Activated CD4-positive, alpha-beta T cell treated with anti-CD3 and anti-CD28 coated beads, Interleukin-2, amount 10 ng/mL, durations not matched to agents 24 days and 14 days (primary cell): ENCODE measurements around the gene CERCAM. TPM values are rescaled to one million over a fixed set of nuclear protein-coding genes. Genes with fewer than 3 reads are reported as not detected.

Source experiments
- DNase-seq: peaks from one replicate; pipeline ENCODE4 v3.0.0; 2022
- H3K27ac Mint-ChIP-seq: one replicate; pipeline ENCODE4 v1.8.0; 2022; ENCODE audit warnings: mild to moderate bottlenecking, mixed read lengths
- H3K27me3 Mint-ChIP-seq: one replicate; pipeline ENCODE4 v1.8.0; 2022; ENCODE audit warnings: mixed read lengths
- H3K36me3 Mint-ChIP-seq: one replicate; pipeline ENCODE4 v1.8.0; 2022; ENCODE audit warnings: low read depth, mild to moderate bottlenecking, mixed read lengths
- H3K4me1 Mint-ChIP-seq: one replicate; pipeline ENCODE4 v1.8.0; 2021; ENCODE audit warnings: mixed read lengths
- H3K4me3 Mint-ChIP-seq: one replicate; pipeline ENCODE4 v1.8.0; 2022; ENCODE audit warnings: mild to moderate bottlenecking, moderate library complexity, mixed read lengths
- H3K9me3 Mint-ChIP-seq: one replicate; pipeline ENCODE4 v1.8.0; 2021; ENCODE audit warnings: mixed read lengths
- intact Hi-C: fragments of 100-400 bp; cut with micrococcal nuclease; formaldehyde crosslinking; loops from one replicate; pipeline ENCODE4 v1.15.1; 2023
- total RNA-seq: library from RNA; stranded (reverse); gene quantifications from 2 replicates; pipeline ENCODE4 v1.2.3, GENCODE V29; 2022

Gene CERCAM, protein sequence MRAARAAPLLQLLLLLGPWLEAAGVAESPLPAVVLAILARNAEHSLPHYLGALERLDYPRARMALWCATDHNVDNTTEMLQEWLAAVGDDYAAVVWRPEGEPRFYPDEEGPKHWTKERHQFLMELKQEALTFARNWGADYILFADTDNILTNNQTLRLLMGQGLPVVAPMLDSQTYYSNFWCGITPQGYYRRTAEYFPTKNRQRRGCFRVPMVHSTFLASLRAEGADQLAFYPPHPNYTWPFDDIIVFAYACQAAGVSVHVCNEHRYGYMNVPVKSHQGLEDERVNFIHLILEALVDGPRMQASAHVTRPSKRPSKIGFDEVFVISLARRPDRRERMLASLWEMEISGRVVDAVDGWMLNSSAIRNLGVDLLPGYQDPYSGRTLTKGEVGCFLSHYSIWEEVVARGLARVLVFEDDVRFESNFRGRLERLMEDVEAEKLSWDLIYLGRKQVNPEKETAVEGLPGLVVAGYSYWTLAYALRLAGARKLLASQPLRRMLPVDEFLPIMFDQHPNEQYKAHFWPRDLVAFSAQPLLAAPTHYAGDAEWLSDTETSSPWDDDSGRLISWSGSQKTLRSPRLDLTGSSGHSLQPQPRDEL
- 1.3 and 1.6 TPM in 2 replicates for total RNA-seq

DNA sequence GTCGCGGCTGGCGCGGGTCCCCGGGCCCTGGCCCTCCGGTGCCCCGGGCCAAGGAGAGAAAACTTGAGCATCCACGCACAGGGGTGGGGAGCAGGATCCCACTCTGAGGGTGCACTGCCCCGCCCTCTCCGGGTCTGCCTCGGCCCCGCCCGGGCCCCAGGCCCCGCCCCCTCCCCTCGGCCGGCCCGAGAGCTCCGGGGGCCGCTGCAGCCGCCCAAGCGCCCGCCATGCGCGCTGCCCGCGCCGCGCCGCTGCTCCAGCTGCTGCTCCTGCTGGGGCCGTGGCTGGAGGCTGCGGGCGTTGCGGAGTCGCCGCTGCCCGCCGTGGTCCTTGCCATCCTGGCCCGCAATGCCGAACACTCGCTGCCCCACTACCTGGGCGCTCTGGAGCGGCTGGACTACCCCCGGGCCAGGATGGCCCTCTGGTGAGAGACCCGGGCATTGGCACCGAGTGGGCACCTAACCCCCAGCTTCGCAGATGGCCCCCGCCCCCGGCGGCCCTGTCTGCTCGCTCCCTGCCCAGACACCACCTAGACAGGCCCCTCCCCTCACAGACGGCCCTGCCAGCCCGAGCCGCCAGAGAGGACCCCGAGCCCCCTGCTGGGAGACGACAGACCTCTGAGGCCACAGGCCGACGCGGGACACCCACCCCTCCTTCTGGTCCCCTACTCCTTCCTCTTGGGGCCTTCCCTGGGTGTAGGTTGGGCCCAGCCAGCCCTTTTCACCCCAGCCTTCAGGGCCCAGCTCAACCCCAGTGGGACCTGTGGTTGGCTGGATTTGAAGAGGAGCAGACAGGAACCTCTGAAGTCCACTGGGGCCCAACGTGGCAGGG is at the start of gene CERCAM:
Gene CERCAM, plus strand, starts transcription at position 207 of the 831 bp plus-strand sequence. Its CDS starts 21 bp downstream, at position 228.
- H3K27ac Mint-ChIP-seq, result peak within 1 kb of the TSS; percentile 20
- peaks cover 12% of the 10 kb centered on the region for H3K4me1 Mint-ChIP-seq
- intact Hi-C loops, result loop anchor here (1.0 kb wide), 1 partner anchor 50 kb away; the partner anchor contains the start of gene URM1
- peak within 1 kb of the TSS; percentile 81 for H3K4me3 Mint-ChIP-seq
- peaks cover 37% of the 10 kb centered on the region for H3K27me3 Mint-ChIP-seq
- DNase-seq, result peak; percentile 81
- H3K9me3 Mint-ChIP-seq, result no peaks in the 10 kb centered on the region
- no peaks in the 10 kb centered on the region for H3K36me3 Mint-ChIP-seq

DNA sequence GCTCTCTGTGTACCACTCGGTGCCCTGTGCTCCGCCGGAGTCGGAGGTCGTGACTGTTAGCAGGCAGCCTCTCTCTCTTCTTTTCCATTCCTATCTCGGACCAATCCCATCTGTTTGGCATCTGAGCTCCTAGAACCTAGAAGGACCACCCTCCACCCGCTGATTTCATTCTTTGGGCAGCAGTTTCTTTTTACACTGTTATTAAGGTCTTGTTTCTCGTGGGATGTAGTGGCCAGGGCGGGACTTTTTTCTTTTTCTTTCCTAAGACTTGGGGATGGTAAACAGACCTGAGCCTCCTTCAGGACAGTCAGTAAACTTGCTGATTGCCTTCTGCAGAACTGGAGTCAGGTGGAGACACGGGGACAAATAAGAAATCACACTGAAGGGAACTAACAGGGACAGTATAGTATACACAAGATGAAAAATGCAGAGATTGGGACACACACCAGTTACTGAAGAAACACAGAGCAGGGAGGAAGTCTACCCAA is 49.0 kb upstream of the CERCAM start:
- Mint-ChIP-seq H3K4me1 (peaks cover 29% of the 10 kb centered on the region), H3K27me3 (no peaks in the 10 kb centered on the region), H3K36me3 (peaks cover 22% of the 10 kb centered on the region), H3K27ac (peak overlapping the region; percentile 93), H3K4me3 (peak overlapping the region; percentile 99), H3K9me3 (no peaks in the 10 kb centered on the region)
- peak; percentile 61 for DNase-seq
- intact Hi-C loops, result loop anchor here (1.0 to 5.0 kb wide), 8 partner anchors 9 to 511 kb away; partner anchors contain the start of genes BBLN, CERCAM, COQ4 and KYAT1

DNA sequence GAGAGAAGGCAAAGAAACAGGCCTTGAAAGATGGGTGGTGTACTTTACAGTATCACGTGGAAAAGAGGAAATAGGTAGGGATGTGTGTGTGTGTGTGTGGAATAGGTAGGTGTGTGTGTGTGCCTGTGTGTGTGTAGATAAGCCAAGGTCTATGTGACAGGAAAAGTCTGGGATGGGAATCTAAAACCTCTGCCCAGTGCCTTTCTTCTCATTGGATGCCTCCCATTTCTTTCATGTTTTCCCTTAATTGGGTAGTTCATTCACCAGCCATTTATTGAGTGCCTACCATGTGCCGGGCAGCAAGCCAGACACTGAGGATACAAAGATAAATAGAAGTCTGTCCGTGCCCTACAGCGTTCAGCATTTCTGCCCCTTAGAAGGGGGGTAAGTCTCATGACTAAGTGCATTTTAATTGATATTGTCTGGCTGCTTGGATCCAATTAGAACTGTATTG is 48.4 kb upstream of the CERCAM start:
- H3K4me3 Mint-ChIP-seq, result peak overlapping the region; percentile 99

DNA sequence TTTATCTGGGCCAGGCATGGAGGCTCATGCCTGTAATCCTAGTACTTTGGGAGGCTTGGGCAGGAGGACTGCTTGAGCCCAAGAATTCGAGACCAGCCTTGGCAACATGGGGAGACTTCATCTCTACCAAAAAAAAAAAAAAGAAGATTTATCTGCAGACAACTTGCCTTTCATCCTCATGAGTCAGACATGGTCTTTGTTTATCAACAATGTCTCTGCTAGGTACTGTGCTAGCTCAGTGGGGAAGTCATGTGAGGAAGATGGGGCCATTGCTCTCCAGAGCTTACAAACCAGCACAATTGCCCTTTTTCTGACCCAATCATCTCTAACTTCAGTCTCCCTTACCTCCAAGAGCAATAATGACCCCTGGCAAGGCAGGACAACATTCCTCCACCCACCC is 47.9 kb upstream of the CERCAM start:
- H3K4me1 Mint-ChIP-seq, result peaks cover 29% of the 10 kb centered on the region
- intact Hi-C loops, result loop anchor here (5.0 kb wide), 2 partner anchors 180 to 510 kb away; partner anchors contain the start of genes KYAT1, LRRC8A and SPTAN1
- no peaks in the 10 kb centered on the region for H3K9me3 Mint-ChIP-seq
- H3K36me3 Mint-ChIP-seq, result peaks cover 24% of the 10 kb centered on the region
- H3K27ac Mint-ChIP-seq, result peak overlapping the region; percentile 93
- no peaks in the 10 kb centered on the region for H3K27me3 Mint-ChIP-seq
- no peak for DNase-seq
- H3K4me3 Mint-ChIP-seq, result peak overlapping the region; percentile 99

More for the DNA sequence above, 48.4 kb upstream of the CERCAM start:
- DNase-seq, result no peak
- intact Hi-C loops, result loop anchor here (5.0 kb wide), 2 partner anchors 180 to 510 kb away; partner anchors contain the start of genes KYAT1, LRRC8A and SPTAN1
- H3K27ac Mint-ChIP-seq, result peak overlapping the region; percentile 93
- no peaks in the 10 kb centered on the region for H3K27me3 Mint-ChIP-seq
- H3K4me1 Mint-ChIP-seq, result peaks cover 29% of the 10 kb centered on the region
- no peaks in the 10 kb centered on the region for H3K9me3 Mint-ChIP-seq
- H3K36me3 Mint-ChIP-seq, result peaks cover 24% of the 10 kb centered on the region

DNA sequence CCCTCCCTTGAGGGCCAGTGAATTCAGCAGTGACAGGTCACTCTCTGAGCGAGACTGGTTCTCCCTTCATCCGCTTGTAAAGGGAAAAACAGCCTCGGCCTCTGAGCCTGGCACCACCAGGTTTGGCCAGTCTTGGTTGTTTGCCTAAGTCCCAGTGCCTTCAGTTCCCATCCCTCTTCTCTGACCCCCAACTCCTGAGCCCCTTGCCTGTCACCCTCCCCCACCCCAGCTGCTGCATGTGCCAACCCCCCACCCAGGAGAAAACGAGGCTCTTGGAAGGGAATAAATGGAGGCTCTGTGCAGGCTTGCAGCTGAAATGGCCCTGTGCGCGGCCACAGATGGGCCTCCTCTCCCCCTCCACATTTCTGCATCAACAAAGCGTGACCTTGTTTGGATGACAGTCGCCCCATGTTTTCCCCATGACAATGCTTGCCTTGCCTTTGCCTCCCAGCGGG is 46.4 kb upstream of the CERCAM start:
- H3K36me3 Mint-ChIP-seq, result peaks cover 29% of the 10 kb centered on the region
- no peak overlapping the region for H3K27ac Mint-ChIP-seq
- intact Hi-C loops, result loop anchor here (5.0 kb wide), 2 partner anchors 178 to 508 kb away; partner anchors contain the start of genes KYAT1, LRRC8A and SPTAN1
- DNase-seq, result no peak
- no peak overlapping the region for H3K4me3 Mint-ChIP-seq
- peaks cover 29% of the 10 kb centered on the region for H3K4me1 Mint-ChIP-seq
- H3K27me3 Mint-ChIP-seq, result no peaks in the 10 kb centered on the region
- H3K9me3 Mint-ChIP-seq, result no peaks in the 10 kb centered on the region

DNA sequence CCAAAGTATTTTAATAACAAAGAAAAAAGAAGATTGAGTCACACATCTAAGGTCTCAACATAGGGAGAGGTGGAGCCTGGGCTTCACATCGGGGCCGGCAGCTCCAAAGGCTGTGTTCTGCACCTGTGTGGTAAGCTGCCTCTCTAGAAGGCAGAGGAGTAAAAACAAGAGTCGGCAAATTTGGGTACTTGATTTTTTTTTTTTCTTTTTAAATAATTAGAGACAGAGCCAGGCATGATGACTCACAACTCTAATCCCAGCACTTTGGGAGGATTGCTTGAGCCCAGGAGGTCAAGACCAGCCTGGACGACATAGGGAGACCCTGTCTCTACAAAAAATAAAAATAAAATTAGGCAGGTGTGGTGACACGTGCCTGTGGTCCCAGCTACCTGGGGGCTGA is 44.8 kb upstream of the CERCAM start:
- Mint-ChIP-seq H3K27me3 (no peaks in the 10 kb centered on the region), H3K36me3 (peaks cover 33% of the 10 kb centered on the region), H3K4me3 (no peak overlapping the region), H3K9me3 (no peaks in the 10 kb centered on the region), H3K4me1 (peaks cover 22% of the 10 kb centered on the region), H3K27ac (no peak overlapping the region)
- intact Hi-C loops, result no loop called here
- DNase-seq, result no peak

DNA sequence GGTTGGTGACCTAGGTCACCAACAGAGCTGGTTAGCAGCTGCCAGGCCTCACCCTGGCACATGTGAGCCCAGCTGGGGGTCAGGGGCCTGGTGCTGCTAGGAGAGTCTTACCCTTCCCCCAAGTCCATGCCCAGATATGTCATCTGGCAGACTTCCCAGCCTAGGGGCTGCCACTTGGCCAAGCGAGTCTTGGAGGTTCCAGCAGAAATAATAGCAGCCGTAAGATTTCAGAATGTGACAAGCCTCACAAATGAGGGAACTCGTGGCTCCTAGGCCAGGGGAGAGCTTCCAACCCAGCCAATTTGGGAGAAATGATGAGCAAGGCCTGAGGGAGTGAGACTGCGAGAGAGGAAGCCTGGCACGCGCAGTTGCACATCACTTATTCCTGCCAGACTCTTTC is 38.4 kb upstream of the CERCAM start:
- no peak for DNase-seq
- intact Hi-C loops, result no loop called here
- no peaks in the 10 kb centered on the region for H3K9me3 Mint-ChIP-seq
- H3K4me1 Mint-ChIP-seq, result no peaks in the 10 kb centered on the region
- H3K27me3 Mint-ChIP-seq, result no peaks in the 10 kb centered on the region
- peaks cover 14% of the 10 kb centered on the region for H3K36me3 Mint-ChIP-seq
- no peak overlapping the region for H3K27ac Mint-ChIP-seq
- H3K4me3 Mint-ChIP-seq, result no peak overlapping the region

DNA sequence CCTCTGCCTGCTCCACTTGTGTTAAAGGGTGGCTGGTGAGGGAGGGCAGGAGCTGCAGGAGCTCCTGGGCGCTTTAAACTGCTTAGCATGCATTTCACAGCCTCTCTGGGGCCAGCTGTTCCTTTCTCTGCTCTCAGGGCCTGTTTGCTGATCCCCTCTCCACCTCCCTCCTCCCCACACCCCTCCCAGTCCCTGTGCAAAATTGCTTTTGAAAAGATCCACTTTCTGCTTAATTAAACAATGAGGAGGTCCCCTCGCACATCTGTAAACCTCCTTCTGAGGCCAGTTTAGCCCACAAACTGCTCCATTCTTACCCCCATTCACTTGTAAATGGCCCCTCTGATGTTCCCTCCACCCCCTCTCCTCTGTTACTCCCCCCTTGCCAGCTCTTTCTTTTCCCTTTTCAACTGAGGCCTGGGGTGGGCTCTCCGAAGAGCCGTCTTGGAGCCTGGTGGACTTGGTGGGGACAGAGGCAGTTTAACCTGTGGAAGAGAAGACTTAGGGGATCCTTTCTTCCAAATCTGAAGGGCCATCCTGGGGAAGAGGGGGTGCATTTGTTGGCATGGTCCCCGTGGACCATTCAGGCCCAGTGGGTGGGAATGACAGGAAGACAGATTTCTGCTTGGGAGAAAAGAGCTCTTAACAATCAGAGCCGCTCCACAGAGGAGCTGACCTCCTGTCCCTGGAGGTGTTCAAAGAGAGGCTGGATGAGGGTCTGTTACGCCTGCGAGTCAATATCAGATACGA is 37.5 kb upstream of the CERCAM start:
- DNase-seq, result no peak
- no peaks in the 10 kb centered on the region for H3K27me3 Mint-ChIP-seq
- no peaks in the 10 kb centered on the region for H3K9me3 Mint-ChIP-seq
- intact Hi-C loops, result no loop called here
- no peaks in the 10 kb centered on the region for H3K4me1 Mint-ChIP-seq
- H3K4me3 Mint-ChIP-seq, result no peak overlapping the region
- no peak overlapping the region for H3K27ac Mint-ChIP-seq
- H3K36me3 Mint-ChIP-seq, result peaks cover 14% of the 10 kb centered on the region

DNA sequence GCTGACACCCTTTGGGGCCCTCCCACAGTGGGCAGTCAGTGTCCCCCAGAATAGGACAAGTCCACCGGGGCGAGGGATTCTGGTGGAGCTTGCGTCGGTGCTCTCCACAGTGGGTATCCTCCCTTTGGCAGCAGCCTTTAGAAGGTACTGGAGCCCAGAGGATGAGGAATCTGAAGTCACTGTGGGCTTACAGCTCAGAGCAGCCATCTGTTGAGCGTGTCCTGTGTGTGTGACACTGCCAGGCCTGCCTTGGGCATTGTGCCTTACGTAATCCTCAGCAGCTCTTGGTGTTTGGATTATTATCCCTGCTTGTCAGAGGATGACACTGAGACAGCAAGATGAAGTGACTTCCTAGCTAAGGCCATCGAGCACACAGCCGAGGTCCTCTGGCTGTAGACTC is 36.9 kb upstream of the CERCAM start:
- Mint-ChIP-seq H3K4me3 (no peak overlapping the region), H3K36me3 (peaks cover 10% of the 10 kb centered on the region), H3K27ac (no peak overlapping the region), H3K27me3 (no peaks in the 10 kb centered on the region), H3K4me1 (no peaks in the 10 kb centered on the region), H3K9me3 (no peaks in the 10 kb centered on the region)
- intact Hi-C loops, result no loop called here
- no peak for DNase-seq

DNA sequence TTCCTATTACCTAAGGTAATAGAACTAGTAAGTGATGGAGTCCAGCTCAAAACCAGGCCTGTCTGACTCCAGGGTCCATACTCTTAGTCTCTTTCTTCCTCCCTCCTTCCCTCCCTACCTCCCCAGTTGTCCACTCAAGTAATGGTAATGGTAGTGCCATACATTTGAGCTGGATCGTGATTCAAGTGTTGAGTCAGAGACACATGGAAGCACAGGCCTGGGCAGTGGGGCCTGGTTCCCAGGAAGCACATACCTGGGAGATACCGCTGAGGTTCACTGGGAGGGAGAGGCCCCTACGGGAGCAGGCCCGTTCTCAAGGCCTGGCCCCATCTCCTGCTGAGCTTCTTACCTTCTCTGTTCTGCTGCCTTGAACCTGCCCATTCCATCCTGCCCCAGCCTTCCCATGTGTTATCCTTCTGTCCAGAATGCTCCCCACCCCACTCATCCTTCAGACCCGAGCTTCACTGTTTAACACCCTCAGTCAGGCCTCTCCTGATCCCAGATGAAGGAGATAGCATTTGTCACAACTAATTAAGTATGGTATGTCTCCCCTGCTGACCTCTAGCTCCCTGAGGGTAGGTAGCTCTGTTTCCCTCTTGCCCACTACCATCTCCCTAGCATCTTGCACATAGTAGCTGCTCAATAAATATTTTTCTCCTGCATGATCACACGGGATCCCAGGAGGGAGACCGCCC is 35.7 kb upstream of the CERCAM start:
- H3K36me3 Mint-ChIP-seq, result peaks cover 13% of the 10 kb centered on the region
- no peak for DNase-seq
- no peaks in the 10 kb centered on the region for H3K4me1 Mint-ChIP-seq
- no peak overlapping the region for H3K4me3 Mint-ChIP-seq
- no peaks in the 10 kb centered on the region for H3K9me3 Mint-ChIP-seq
- intact Hi-C loops, result no loop called here
- H3K27ac Mint-ChIP-seq, result no peak overlapping the region
- no peaks in the 10 kb centered on the region for H3K27me3 Mint-ChIP-seq

DNA sequence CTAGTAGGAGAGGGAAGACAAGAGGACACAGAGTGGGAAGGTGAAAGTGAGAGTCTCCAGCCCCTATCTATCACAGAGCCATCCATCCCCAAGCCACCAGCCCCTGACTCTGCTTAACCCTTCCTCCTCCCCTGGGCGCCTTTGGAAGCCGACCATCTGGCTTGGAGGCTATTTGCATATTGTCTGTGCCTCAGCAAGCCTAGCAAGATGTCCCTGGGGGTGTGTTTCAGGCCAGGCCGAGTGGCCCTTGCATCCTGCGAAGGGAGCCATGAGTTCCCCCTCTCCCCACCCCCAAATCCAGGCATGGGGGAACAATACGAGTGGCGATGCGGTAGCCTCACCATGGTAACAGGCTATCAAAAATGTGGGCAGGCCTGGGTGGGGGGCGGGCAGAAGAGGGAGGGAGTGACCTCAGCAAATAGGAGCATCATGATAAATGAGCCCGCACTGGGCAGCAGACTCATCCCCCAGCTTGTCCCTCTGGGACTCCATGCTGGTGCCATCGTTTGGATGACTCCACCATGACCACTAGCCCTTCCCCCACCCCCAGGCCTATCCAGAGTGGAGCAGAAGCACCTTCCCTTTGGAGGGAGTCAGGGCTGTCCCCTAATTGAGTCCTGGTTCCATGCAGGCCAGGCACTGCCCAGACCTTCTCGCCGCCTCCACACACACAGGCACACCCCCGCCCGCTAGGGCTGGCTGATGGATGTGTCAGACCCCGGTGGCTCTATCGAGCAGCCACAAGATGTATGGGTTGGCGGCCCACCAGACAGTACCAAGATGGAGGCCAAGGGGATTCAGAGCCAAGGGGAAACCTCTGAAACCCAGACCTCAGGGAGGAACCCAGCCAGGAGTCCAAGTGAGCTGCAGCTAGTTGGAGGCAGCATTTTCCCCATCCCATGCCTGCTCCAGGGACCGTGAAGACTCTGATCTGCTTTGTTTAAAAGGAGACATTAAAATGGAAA is 34.9 kb upstream of the CERCAM start:
- no peak overlapping the region for H3K4me3 Mint-ChIP-seq
- H3K4me1 Mint-ChIP-seq, result no peaks in the 10 kb centered on the region
- H3K36me3 Mint-ChIP-seq, result peaks cover 11% of the 10 kb centered on the region
- DNase-seq, result no peak
- no peaks in the 10 kb centered on the region for H3K9me3 Mint-ChIP-seq
- H3K27me3 Mint-ChIP-seq, result no peaks in the 10 kb centered on the region
- H3K27ac Mint-ChIP-seq, result no peak overlapping the region
- intact Hi-C loops, result no loop called here
